CD4-positive, alpha-beta T cell treated with Interleukin-1 beta for 1 hour (primary cell): ENCODE results near the gene PTPRO.

Source experiments
- DNase-seq, 2 donors: peaks; one replicate each; pipeline ENCODE4 v3.0.0-alpha.2; 2020 to 2022

Gene PTPRO

DNA sequence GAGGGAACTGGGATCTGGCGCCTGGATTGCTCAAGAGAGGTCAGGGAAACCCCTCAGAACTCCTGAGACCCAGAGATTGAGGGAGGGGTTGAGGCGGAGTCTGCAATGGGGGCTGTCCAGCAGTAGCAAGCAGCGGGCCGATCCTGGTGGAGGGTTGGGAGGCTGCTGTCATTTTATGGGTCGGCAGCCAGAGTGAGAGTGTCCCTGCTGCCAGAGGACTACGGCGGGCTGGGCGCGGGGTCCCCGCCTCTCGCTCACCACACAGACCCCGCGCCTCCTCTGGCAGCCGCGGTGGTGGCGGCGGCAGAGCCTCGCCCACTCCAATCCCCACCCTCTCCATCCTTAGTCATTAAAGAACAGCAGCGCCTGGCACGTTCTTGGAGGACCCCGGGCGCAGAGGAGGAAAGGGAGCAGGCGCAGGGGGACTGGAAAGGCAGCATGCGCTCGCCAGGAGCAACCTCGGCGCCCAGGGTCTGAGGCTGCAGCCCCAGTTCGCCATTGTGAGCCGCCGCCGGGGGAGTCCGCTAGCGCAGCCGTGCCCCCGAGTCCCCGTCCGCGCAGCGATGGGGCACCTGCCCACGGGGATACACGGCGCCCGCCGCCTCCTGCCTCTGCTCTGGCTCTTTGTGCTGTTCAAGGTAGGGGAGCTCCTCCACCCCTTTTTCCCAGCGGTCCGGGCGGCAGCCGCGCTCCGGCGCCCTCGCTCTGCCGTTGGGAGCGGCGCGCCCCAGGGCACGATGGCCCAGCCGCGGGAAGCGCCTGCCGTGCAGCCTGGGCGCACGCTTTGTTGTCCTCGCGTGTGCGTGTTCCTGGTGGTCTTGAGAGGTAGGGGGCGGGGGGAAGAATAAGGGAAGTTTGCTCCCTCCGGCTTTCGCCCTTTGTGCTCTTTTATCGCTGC is at the start of gene PTPRO:
Gene PTPRO (plus strand): TSS at position 345 of the 898 bp plus-strand sequence.
- no peak for DNase-seq

DNA sequence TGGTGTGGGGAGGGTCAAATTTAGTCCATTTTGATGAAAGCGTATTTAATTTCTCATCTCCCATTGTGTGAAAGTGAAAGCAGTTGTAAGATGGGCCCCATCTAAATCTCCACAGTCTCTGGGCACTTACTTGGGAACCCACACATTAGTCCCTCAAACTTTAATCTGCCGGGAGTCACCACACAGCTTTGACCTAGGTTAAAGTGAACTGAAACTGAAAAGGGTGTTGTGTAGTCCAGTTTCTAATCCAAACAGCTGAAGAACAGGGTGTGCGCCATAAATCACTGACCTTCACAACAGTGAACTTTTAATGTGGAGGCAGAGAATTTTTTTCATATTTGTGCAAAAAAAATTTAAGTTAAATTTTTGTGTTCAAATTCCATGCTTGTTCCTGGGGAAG is 48.4 kb upstream of the PTPRO start:
- DNase-seq, result no peak

DNA sequence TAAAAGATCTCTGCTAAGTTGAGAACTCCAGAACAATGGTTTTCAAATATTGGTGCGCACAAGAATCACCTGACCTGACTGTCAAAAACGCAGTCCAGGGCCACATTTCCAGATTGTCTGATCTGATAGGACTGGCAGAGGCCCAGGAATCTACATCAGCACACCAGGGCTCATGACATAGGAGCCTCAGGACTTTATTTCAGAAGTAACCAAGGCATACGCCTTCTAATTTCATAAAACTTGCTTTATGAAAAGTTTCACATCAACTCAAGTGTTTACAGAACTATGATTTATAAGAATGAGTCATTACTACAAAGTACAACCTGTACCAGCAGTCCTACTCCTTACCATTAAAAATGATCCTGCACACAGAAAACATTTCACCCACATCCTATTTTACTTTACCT is 47.7 kb upstream of the PTPRO start:
- no peak for DNase-seq

- DNase-seq, result peak in 1 of 2 donors; percentile 5
Measured at GRCh38 chr12:15276088-15276698, 46.1 kb upstream of the PTPRO start.

- DNase-seq, result peak in 1 of 2 donors; percentile 27
Measured at GRCh38 chr12:15278816-15279658, 43.3 kb upstream of the PTPRO start.

- no peak for DNase-seq
Measured at GRCh38 chr12:15280930-15281329, 41.4 kb upstream of the PTPRO start.

GRCh38 chr12:15289192-15289591 is 33.1 kb upstream of the PTPRO start:
- no peak for DNase-seq

- no peak for DNase-seq
Measured at GRCh38 chr12:15293731-15294130, 28.6 kb upstream of the PTPRO start.

DNA sequence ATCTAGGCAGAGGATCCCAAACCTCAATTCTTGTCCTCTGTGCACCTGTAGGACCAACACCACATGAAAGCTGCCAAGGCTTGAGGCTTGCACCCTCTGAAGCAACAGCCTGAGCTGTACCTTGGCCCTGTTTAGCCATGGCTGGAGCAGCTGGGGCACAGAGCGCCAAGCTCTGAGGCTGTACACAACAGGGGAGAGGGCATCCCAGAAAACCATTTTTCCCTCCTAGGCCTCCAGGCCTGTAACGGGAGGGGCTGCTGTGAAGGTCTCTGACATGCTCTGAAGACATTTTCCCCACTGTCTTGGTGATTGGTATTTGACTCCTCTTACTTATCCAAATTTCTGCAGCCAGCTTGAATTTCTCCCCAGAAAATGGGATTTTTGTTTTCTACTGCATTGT is 22.4 kb upstream of the PTPRO start:
- no peak for DNase-seq

DNA sequence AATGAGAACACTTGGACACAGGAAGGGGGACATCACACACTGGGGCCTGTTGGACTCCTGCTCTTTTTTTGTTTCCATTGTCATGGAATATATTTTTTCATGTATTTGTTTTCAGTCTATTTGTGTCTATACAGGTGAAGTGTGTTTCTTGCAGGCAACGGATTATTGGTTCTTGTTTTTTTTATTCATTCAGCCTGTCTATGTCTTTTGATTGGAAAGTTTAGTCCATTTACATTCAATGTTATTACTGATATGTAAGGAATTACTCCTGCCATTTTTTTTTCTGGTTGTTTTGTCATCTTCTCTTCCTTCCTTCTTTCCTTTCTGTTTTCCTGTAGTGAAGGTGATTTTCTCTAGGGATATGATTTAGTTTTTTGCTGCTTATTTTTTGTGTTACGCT is 18.0 kb upstream of the PTPRO start:
- DNase-seq, result no peak

- no peak for DNase-seq
Measured at GRCh38 chr12:15306605-15307004, 15.7 kb upstream of the PTPRO start.

DNA sequence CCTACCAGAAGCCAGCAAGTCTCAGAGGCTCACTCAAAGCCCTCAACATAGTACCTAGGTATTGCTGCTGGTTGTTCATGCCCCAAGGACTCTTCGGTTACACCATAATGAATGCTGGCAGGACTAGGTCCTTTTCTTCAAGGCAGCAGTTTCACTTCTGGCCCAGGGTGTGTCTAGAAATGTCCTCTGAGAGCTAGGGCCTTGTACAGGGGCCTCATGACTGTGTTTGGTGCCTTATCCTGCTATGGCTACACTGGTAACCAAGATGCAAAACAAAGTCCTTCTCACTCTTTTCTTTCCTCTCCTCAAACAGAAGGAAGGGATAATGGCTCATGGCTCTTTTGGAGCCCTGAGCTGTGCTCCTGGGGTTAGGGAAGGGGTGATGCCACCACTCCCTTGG is 15.2 kb upstream of the PTPRO start:
- no peak for DNase-seq

DNA sequence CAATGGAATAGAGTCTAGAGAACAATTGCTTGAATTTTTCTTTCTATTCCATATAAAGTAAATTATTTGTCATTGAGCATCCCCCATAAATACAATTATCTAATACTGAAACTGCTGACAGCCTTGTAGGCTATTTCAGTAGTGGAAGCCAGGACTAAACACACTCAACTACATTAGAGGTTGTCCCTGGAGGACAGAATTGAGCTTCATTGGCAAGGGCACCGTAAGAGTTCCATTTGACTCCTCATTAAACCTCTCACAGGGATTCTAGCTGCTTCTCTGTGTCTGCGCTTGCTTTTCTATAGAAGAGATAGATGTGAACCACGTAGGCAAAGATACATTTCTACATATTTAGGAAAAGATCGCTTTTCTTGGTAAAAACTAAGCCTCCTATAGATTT is 3.5 kb upstream of the PTPRO start:
- DNase-seq, result no peak

DNA sequence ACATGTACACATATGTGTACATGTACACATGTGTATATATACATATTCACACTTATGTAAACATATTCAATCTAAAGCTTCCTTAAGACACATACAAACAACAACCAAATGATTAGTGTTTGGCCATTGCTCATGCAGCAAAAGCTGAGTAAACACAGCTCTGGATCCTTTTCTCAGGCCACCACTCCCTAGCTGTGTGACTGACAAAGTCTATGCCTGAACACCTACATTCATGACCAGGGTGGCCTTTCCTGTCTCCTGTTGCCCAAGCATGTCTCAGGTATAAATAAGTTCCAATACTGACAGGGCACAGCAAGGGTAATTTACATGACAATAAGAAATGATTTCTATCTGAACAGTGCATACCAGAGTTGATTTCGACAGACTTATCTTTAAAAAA is 1.4 kb upstream of the PTPRO start:
- DNase-seq, result no peak

GRCh38 chr12:15323480-15323879 is 1.2 kb downstream of the PTPRO start:
- no peak for DNase-seq

- no peak for DNase-seq
Measured at GRCh38 chr12:15329891-15330290, 7.6 kb downstream of the PTPRO start.

DNA sequence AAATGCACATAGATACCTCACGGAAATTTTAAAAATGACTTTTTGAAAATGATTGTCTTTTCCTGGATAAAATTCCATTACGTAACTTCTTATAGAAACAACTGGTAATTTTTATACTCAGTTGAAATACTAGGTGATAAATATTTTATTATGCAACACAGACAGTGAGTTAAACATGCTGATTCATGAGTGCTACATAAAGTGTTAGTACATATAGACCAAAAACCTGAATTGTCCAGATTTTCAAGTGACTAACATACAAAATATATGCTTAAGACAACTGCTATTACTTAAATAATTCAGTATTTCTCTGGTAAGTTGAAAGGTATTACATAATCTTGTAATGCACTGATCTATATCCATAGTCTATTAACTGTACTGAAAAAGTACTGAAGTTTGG is 11.9 kb downstream of the PTPRO start:
- no peak for DNase-seq

GRCh38 chr12:15335959-15336358 is 13.7 kb downstream of the PTPRO start:
- no peak for DNase-seq

DNA sequence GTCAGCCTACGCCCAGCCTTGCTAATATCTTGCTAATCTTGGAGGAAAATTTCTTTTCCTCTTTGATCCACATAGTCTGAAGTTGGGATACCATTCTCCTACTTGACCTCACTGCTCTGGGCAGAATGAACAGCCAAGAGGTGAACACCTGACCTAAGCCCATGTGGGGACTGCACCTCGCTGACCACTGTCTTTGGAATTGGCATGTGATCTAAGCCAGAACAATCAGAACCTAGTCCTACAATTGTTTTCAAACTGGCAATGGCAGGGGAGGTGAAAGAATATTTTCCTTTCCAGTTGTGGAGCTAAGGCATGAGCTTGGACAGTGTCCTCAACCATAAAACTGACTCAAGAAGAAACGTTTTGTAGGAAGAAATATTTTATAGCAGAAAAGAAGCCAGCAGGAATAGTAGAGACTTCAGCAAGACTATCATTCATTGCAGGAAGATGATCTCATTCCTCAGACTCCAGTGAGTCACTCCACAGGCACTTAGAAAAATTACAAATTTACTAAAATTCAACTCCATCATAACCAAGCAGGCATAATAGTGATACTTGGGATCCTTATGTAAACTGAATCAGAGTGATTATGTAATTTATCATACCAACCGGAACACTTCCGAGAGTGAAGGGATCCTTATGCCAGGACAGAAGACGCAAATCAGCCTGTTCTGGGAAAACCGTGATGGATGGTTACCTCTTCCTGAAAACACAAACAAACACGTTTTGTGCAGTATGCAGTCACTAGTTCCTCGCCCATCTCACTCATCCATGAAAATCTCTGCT is 14.7 kb downstream of the PTPRO start:
- DNase-seq, result no peak

GRCh38 chr12:15341371-15341770 is 19.1 kb downstream of the PTPRO start:
- no peak for DNase-seq

DNA sequence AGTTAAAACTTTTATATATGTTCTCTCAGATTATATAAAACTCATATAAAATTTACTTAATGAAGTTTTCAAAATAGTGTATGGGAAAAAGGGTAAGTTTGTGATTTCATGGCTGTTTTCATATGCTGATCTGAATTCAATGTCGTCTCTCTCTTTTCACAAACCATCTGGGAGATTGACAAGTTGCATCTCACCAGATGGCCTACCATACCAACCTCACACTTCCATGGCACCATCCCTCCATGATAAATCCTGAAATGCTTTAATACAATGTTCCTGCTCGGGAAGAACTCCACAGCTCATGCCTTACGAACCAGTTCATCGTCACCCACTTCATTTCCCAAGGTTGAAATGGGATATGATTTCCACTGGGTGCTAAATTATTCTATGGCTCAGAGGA is 22.3 kb downstream of the PTPRO start:
- DNase-seq, result no peak

DNA sequence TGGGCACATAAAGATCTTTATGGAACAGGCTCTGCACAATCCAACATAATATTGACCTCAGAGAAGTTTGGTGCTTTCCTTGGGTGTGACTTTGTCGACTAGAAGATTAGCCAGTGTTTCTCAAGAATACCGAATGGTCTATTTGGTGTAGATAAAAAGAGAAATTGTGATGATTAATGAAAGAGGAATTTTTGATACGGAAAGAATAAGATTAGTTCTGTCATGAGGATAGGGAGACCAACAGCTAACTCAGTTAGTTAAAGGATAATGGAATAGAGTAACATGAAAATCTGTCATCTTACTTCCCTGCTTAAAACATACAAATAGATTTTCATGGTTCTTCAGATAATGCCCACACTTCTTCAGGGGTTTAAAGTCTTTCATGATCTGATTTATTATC is 24.2 kb downstream of the PTPRO start:
- no peak for DNase-seq

GRCh38 chr12:15350643-15351042 is 28.3 kb downstream of the PTPRO start:
- DNase-seq, result no peak
